Activated CD4-positive, alpha-beta T cell treated with anti-CD3 and anti-CD28 coated beads for 4 hours (primary cell): Measurements from ENCODE around the gene ULK3.

Experiments used
- DNase-seq, 2 donors: peaks; one replicate each; pipeline ENCODE4 v3.0.0-alpha.2; 2020

The ULK3 gene

DNA sequence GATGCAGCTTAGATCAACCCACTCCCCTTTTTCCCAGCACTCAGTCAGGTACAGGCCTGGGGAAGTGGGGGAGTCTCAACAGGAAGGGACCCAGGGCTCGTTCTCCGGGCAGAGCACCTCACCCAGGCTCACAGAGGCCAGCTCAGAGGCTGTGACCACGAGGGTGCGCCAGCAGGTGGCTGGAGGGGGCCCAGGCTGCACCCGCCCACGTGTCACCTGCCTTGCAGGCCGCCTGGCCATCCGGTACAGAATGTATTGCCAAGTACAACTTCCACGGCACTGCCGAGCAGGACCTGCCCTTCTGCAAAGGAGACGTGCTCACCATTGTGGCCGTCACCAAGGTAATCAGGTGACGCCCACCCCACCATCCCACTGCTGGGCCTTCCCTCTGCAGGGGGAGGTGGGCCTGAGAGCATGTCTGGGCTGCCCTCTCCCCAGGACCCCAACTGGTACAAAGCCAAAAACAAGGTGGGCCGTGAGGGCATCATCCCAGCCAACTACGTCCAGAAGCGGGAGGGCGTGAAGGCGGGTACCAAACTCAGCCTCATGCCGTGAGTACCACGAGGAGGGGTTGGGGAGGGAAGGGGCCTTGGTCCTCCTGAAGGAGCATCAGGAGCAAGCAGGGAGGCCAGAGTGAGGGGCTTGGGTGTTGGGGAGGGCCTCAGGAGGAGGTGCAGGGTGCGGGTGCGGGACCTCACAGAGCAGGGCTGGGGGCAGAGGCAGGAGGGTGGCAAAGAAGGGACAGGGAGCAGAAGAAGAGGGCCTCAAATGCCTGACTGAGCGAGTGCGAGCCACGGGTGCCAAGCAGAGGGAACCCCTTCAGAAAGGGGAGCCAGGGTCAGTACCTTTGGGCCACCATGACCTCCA lies 44.3 kb downstream of the ULK3 start:
- DNase-seq, result no peak

DNA sequence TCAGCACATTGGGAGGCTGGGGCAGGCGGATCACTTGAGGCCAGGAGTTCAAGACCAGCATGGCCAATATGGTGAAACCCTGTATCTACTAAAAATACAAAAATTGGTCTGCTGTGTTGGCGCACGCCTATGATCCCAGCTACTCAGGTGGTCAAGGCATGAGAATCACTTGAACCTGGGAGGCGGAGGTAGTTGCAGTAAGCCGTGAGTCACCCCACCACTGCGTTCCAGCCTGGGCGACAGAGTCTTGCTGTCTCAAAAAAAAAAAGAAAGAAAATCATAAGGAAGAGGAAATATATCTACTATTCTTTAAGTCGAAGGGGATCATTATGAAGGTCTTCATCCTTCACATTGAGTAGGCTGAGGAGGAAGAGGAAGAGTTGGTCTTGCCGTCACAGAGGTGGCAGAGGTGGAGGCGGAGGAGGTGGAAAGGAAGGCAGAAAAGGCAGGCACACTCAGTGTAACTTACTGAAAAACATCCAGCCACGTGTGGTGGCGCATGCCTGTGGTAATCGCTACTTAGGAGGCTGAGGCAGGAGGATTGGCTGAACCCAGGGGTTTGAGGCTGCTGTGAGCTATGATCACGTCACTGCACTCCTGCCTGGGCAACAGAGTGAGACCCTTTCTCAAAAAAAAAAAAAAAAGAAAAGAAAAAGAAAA lies 46.9 kb downstream of the ULK3 start:
- peak; percentile 54 to 57 for DNase-seq

DNA sequence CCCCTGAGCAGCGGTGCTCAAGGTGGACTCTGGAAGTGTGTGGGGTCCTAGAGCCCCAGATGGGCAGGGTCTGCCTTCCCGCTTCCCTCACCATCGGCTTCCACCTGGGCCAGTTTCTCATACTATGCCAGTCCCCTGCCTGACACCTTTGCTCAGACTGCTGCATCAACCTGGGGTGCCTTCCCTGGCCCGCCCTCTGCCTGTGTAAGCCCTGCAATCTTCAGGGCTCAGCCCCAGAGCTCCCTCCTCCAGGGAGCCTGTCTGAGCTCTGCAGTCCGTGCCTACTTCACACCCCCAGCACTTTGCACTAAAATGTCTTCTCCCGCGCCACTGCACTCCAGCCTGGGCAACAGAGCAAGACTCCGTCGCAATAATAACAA lies 48.0 kb downstream of the ULK3 start:
- DNase-seq, result no peak

DNA sequence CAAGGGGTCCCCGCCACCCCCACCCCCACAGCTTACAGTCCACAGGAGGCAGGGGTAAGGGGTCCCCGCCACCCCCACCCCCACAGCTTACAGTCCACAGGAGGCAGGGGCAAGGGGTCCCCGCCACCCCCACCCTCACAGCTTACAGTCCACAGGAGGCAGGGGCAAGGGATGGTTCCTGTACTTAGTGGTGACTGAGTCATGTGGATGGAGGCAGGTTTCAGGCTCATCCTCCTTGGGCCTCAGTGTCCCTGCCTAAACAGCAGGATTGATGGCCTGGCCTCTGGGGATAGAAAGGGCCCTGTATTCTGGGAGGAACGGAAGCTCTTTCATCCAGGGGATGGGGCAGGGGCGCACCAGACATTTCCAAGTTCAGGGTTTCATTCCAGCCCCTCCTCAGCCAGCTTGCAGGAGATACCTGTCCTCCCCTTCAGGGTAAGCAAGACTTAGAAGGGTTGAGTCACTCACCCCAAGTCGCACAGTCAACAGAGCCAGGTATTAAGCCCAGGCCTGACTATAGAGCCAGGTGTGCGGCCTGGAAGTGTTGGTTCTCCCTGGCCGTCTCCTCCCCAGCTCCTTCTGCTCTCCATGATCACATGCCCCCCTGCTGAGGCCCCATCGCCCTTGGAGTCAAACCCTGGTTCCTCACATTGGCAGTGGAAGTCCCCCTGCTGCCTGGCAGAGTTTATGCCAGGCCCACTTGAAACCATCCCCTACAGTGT lies 48.5 kb downstream of the ULK3 start:
- no peak for DNase-seq

DNA sequence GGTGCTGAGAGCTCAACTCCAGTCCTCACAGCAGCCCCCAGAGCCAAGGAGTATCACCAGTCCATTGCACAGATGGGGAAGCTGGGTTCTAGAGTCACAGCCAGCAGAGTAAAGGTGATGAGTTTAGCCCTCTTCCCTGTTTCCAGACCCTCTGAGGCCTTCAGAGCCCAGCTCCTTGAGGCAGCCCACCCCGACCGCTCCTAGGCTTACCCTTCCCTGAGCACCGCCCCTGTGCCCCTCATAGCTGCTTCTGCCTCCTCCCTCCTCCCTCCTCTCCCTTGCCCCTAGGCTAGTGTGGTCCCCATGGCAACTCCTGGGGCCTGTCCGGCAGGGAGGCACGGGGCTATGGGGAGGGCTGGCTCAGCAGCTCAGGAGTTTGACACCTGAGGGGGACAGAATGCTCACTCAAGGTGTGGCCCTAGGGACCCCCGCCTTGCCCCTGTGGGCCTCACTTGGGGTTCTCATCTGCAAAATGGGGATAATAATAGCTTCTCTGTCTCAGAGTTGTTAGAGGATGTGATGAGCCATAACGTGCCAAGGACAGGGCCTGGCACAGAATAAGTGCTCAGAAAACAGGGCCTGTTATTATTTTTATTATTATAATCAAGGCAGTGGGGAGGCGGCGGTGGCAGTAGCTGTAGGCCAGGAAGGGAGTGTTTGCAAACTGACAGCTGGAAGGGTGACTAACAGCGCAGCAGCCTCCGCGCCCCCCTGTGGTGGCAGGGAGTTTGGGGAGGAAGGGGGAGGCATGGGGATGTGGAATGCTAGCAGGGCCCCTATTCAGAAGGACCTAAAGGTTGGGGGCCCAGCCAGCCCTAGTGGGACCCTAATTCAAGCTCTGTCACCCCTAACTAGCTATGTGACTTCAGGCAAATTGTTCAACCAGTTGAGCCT lies 49.6 kb downstream of the ULK3 start:
- DNase-seq, result peak; percentile 73 to 76

DNA sequence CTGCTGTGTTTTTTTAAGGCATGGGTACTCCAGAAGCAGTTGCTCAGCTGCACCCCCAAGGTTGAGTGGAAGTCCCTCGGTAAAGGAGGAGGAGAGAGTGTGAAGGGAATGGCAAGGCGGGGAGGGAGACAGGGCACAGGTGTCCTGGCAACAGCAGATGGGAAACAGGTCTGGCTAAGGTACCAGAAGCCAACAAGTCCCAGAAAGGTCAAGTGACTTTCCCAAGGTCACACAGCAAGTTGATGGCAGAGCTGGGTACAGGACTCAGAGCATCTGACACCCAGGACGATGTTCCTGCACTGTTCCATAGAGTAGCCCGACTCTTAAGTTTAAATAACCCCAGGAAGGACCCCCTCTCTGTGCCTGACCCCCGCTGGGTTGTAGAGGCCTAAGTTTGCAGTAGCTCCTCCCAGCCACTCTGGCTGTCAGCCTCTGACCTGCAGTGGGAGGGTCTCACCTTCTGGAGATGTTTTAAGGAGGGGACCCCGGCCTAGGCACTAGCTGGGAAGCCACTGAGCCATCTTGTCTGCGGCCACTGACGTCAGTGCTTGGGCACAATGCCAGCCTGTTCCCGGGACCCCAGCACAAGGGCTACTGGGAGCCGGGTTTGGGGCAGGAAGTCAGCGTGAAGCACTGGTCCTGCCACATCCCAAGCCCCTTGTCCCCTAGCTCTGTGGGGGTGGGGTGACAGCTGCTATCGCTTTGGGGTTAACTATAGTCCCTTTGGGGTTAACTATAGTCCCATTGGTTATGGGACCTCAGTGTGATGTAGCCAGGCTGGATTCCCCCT lies 50.5 kb downstream of the ULK3 start:
- no peak for DNase-seq

DNA sequence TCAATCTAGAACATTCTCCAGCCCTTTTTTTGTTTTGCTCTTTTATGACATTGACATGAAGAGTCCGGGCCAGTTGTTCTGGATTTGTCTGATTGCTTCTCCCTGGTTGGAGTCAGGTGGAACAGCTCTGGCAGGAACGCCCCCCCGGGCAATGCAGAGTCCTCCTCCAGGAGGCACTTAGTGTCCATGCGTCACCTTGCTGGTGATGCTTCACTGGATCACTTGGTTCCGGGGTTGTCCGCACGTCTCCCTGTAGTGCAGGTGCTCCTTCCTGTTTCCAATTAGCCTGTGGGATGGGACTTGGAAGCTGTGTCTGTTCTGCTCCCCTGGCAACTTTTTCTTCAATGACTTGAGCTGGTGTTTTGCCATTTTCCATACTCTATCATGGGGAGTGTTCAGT lies 51.3 kb downstream of the ULK3 start:
- no peak for DNase-seq

DNA sequence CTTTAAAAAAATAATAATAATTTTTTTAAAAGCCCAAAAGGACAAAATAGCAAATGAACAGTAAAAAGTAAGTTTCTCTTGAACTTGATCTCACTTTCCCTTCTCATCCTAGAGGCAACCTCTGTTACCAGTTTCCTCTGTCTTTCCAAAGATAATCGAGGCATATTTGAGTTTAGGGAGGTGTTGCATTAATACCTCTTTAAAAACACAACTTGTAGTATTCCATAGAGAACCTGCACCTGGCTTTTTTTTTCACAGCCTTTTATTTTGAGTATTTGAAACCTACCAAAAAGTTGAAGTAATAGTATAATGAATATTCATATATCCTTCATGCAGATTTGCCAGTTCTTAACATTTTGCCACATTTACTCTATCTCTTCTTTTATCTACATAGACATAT lies 51.9 kb downstream of the ULK3 start:
- no peak for DNase-seq

DNA sequence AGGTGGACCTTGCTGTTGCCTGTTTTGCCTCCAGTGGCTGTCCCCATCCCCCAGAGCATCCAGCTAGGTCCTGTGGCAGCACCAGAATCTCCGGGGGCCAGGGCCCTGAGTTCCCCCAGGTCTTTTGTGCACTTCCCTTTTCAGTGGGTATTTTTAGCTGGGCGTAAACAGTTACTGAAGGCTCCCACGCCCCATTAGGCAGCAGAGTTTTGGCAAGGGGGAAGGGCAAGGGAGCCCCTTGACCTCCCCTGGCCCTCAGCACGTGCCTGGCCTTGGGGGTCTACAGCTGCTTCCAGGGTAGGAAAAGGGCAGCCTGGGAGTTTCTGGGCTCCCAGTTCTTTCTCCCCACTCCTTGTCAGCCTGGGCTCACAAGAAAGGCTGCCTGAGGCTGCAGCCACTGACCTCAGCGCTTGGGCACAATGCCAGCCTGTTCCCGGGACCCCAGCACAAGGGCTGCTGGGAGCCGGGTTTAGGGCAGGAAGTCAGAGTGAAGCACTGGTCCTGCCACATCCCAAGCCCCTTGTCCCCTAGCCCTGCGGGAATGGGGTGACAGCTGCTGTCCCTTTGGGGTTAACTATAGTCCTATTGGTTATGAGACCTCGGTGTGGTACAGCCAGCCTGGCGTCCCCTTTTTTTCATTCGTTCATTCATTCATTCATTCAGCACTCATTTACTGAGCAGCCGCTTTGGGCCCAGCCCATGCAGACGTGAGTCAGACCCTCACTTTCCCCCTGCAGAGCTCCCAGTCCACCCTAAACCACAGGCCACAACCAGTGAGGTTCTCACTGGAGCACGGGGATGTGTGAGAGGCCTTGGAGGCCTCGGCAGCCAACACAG lies 52.7 kb downstream of the ULK3 start:
- DNase-seq, result no peak

DNA sequence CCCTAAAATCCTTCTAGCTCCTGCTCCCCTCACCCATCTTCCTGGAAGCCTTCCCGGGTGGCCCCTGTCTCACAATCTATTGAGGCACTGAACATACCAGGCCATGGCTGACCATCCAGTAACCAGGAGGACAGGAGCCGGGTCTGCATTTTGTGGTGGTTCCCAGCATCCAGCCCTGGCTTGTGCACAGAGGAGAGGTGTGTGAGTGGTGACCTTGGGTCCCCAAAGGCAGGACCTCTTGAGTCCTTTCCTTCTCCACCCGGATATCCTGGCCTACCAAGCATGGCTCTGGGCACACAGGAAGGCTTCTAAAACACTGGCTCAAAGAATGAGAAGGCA lies 53.2 kb downstream of the ULK3 start:
- no peak for DNase-seq

DNA sequence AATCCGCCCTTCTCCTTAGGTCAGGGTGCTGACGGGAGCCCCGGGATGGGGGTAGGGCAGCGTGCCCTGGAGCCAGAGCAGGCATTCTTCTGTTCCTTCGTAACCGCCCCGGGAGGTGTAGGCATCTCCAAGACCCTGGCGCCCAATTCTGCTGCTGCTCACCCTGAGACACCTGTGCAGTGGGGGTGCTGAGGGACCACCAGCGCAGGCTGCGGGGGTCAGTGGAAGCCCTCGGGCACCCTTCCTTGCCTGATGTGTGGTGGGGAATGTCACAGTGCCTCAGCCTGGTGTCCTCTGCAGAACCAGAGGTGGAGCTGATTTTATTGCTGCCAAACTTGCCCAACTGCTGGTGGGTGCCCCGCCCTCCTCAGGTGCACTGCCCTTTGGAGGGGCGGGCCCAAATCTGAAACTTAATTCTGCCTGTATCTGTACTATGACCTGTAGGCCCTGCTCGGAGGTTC lies 53.8 kb downstream of the ULK3 start:
- DNase-seq, result no peak

DNA sequence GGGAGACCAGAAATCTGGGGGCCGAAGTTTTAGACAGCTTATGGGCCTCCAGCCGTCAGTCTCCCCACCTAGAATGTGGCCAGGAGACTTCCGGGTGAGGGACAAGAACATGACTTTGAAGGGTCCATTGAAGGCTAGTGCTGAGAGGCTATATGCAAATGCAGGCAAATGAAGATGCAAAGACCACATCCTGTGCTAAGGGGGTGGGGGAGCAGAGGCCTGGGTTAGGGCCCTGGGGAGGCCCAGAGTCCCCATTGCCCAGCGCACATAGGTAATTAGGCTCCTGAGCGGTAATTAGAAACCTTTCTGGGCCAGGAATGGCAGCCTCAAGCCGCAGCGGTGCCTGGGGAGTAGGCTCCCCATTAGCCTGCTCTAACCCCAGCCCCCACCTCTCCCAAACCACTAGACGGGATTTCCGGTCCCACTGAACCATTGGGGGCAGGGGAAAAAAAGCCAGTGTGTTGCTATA lies 54.2 kb downstream of the ULK3 start:
- peak in 1 of 2 donors; percentile 43 for DNase-seq

DNA sequence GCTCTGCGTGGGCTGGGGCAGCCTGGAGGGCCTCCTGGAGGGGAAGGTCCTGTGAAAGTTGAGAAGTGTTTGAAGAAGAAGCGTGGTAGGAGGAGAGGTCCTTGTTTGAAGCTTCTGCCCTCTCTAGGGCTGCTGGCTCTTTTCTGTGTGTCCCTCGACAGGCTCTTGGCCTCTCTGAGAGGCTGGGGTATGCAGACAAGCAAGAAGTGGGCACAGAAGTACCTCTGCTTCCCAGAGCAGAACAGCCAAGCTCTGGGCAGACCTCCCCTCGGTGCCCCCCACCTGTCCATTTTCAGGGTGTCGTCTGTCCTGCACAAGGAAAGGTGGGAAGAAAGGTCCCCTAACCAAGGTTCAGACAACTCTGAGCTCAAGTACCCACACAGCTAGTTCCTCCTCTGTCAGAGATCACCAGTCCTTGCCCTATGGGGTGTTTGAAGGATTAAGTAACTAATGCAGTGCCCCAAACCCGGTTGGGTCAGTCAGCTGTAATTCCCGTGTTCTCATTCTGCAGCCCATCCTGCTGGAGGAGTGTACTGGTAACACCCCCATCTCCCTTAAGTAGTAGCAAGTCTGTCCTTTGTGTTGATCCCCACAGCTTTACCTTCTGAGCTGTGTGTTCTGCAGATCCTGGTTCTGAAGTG lies 54.8 kb downstream of the ULK3 start:
- no peak for DNase-seq

DNA sequence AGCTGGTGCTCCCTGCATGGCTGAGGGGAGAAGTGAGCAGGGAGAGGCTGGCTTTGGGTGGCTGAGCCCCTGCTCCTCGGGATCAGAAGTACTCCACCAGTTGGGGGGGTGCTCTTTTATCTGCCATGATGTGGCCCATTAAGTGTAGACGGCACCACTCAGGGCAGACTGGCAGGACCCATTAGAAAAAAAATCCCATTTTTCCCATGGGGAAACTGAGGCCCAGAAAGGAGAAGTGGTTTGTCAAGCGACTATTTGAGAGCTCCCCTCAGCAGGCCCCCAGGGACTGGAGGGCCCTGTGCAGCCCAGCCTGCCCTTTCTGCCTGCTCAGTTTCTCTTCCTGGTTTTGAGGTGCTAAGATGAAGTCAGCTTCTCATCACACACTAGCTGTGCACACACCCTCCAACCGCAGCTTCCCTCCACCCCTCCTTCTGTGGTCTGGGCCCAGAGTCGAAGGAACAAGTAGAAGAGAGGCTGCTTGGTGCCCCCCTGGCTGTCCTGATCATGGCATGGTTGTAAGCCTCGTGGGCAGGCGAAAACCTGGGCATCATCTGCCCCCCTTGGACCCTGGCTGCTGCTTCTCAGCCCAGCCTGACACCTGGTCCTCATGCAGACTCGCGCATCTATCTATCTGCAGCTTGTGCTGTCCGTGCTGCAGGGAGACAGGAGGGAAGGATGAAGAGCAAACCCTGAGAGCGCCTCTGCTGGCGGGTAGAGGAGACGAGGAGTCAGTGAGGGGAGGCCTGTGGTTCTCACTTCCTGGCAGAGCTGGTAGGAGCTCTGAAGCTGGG lies 55.5 kb downstream of the ULK3 start:
- DNase-seq, result peak; percentile 82 to 86

DNA sequence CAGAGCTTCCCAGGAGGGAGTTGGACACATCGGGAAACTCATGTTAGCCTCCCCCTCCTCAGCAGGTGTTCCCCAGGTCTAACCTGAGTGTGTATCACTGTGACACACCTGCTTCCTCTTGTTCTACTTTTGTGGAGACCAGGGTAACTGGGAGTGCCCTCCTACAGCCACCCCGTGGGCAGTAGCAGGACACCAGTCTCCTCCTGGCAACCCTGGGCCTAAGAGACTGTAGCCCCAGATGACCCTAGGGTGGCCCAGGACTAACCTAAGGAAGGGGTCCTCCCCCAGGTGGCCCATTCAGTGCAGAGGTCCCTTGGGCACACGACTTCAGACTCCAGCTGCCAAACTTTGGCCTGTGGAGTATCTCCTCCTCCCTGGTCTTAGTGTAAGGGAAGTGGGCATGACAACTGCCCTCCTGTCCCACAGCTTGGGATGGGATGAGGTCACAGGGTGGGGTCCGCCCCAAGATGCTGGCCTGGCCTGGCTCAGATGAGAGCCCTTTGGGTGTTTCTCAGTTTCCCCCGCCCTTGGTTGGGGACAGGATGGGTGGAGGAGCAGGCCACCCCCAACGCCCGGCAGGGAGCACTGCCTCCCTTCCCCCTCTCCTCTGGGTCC lies 56.3 kb downstream of the ULK3 start:
- DNase-seq, result no peak
